GM18511 (cell line): ENCODE measurements around the gene CHTF18.

Experiments used
- ATAC-seq: cut with Tn5 transposase; IDR thresholded peaks from one replicate; pipeline ENCODE4 v1.9.1; 2021; ENCODE audit warnings: mild to moderate bottlenecking, moderate library complexity; ENCODE audit not compliant: unreplicated experiment

Gene CHTF18

GRCh38 chr16:843771-844170, 55.4 kb downstream of the CHTF18 start:
- no peak for ATAC-seq

DNA sequence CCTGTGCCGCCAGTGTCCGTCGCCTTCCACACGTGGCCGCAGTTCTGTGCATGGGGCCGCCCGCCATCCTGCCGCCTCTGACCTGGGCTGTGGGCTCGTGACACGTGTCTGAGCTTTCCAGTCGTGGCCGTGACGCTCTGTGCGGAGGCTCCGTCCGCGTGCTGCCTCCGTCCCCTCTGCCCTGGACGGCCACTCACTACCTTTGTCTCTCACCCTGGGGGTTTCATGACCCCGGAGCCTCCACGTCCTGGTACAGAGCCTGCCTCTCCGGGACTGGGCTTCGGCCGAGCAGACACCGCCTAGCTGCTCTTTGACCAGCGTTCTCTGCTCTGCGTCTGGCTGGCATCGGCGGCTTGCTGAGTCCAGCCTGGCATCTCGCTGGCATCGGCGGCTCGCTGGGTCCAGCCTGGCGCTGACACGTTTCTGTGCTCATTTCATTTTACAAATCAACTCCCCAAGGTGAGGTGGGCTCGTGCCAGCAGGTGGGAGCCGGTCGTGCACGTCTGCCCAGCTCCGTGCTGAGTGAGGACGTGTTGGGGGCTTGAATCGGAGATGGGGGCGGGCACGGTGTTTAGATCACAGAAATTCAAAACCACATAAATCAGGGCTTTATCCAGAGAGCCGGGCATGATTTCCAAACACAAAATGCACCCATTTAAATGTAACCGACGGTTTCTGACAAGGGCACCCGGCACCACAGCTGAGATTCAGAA, 56.4 kb downstream of the CHTF18 start:
- no peak for ATAC-seq

- no peak for ATAC-seq
Measured at GRCh38 chr16:845351-845745, 56.9 kb downstream of the CHTF18 start.

- no peak for ATAC-seq
Measured at GRCh38 chr16:847151-847550, 58.7 kb downstream of the CHTF18 start.
